ENCODE data around the gene SAMD8. TPM values are rescaled to one million over a fixed set of nuclear protein-coding genes. Genes with fewer than 3 reads are reported as not detected.
"Not testable (repeated sequence)": the region's sequence is repeated elsewhere in the genome, so short reads cannot be mapped to it uniquely, and the experiment has no call there.

SAMD8 gene
- polyA plus RNA-seq, 12 donors: 8.9 to 18.5 (median 13.5) TPM; not detected in 1

GRCh38 chr10:75211007-75211691 is 99.7 kb downstream of the SAMD8 start:
- DNase-seq: no peak

- no peak for DNase-seq
Observed at GRCh38 chr10:75212343-75212742, 100.9 kb downstream of the SAMD8 start.

GRCh38 chr10:75220274-75220673 is 108.8 kb downstream of the SAMD8 start:
- DNase-seq: no peak

GRCh38 chr10:75221492-75221891 is 110.0 kb downstream of the SAMD8 start:
- not testable (repeated sequence) for DNase-seq

GRCh38 chr10:75223507-75223906 is 112.1 kb downstream of the SAMD8 start:
- DNase-seq: no peak

- no peak for DNase-seq
Observed at GRCh38 chr10:75226095-75226494, 114.6 kb downstream of the SAMD8 start.

- DNase-seq: no peak
Observed at GRCh38 chr10:75226656-75227055, 115.2 kb downstream of the SAMD8 start.

GRCh38 chr10:75228278-75228677 is 116.8 kb downstream of the SAMD8 start:
- DNase-seq: no peak

GRCh38 chr10:75228834-75229233 is 117.4 kb downstream of the SAMD8 start:
- no peak for DNase-seq

- no peak for DNase-seq
Observed at GRCh38 chr10:75229971-75230370, 118.5 kb downstream of the SAMD8 start.

- DNase-seq: peak; percentile 83
Observed at GRCh38 chr10:75230600-75231038, 119.2 kb downstream of the SAMD8 start.

Other genes starting within 250 kb of the SAMD8 start
- 100 to 1,000 TPM in 11 of 12 donors, not detected in 1; 131 to 365 (median 315) TPM for gene VDAC2, start 99.1 kb downstream of the SAMD8 start, polyA plus RNA-seq (ENCODE audit: insufficient read length in 12 of 12)
- gene COMTD1, start 124.3 kb downstream of the SAMD8 start, polyA plus RNA-seq (ENCODE audit: insufficient read length in 12 of 12): 10 to 100 TPM in 1 of 12 donors, 1 to 10 TPM in 10, not detected in 1; 2.1 to 28.4 (median 3.9) TPM

All from muscle of arm (tissue), 12 donors.